ENCODE measurements around the gene IL18BP.

IL18BP gene

GRCh38 chr11:71997594-71997993 is 1.1 kb upstream of the IL18BP start:
- DNase-seq, result no peak

DNA sequence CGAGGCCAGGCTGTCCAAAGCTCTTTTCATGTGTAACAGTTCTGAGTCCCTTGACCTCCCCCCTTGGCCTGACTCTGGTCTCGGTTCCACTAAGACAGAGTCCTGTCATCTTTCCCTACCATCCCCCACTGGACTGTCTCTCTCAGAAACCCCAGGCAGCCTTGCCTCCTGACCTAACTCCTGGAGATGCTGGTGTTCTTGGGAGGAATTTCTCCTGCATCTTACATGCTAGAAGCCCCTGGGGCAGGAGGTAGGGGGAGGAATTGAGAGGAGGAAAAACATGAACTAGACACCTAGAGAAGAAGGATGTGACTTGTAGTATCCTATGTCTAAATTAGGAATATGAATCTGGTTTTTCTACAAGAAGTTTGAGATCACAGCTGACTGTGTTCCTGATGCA is 648 bp upstream of the IL18BP start:
- no peak for DNase-seq

DNA sequence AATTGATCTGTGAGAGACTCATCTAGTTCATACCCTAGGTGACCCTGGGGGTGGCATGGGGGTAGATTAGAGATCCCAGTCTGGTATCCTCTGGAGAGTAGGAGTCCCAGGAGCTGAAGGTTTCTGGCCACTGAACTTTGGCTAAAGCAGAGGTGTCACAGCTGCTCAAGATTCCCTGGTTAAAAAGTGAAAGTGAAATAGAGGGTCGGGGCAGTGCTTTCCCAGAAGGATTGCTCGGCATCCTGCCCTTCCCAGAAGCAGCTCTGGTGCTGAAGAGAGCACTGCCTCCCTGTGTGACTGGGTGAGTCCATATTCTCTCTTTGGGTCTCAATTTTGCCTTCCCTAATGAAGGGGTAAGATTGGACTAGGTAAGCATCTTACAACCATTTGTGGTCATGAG is 653 bp downstream of the IL18BP start:
- no peak for DNase-seq

DNA sequence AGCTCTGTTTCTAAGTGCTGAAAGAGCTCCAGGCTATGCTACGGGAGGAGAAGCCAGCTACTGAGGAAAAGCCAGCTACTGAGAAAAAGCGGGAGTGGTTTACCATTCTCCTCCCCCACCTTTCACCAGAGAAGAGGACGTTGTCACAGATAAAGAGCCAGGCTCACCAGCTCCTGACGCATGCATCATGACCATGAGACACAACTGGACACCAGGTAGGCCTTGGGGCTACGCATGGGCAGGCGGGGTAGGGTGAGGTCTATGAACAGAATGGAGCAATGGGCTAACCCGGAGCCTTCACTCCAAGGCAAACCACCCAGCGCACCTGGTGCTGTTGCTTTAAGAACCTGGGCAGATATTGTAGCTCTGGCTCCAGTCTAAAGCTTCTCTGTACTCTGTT is 1.1 kb downstream of the IL18BP start:
- no peak for DNase-seq

- DNase-seq, result no peak
Observed at GRCh38 chr11:72000202-72000867, 1.6 kb downstream of the IL18BP start.

DNA sequence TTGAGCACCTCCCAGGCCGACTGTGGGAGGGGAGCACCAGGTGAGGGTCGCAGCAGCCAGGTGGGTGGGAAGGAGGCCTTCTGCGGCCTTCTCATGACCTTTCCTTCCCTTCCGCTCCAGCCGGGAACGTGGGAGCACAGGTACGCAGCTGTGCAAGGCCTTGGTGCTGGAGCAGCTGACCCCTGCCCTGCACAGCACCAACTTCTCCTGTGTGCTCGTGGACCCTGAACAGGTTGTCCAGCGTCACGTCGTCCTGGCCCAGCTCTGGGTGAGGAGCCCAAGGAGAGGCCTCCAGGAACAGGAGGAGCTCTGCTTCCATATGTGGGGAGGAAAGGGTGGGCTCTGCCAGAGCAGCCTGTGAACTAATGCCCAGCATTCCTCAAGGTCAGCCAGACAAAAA is 2.6 kb downstream of the IL18BP start:
- no peak for DNase-seq

GRCh38 chr11:72001834-72002591 is 3.3 kb downstream of the IL18BP start:
- DNase-seq, result no peak

DNA sequence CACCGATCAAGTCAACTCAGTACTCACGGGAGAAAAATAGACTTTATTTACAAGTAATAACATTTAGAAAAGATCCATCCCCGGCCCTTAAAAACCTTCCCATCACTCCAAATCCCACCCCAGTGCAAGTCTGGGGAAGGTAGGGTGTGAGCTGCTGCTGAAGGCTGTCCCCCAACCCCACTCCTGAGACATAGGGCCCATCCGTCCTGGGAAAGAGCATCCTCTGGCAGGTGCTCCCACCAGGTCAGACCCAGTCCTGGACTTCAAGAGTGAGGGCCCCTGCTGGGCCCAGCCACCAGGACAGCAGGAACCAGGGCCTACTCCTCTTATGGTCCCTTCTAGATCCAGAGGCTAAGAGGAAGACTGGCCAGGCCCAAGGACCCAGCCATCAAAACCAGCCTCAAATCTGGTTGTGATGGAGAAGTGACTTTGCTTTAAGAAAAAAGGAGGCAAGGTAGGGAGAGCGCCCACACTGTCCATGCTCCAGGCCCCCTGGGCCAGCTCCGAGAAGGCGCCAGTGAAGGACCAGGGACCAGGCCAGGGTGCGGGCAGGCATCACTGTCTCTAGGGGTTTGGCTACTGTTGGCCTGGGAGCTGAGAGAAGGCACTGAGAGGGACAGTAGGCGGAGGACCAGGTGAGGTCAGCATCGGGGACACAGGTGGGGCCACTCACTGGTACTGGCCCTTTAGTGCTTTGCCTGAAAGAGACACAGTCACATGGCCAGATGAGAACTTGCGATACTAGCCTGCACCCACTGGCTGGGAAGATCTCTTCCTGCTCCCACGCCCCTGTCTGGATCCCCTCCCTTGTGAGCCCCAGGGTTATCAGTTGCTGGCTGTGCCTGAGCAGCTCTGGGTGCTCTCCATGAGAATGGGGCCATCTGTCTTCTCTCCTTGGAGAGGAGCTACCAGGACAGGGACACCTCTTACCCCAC is 4.4 kb downstream of the IL18BP start:
- no peak for DNase-seq

- no peak for DNase-seq
Observed at GRCh38 chr11:72003776-72004171, 5.1 kb downstream of the IL18BP start.

GRCh38 chr11:72004515-72005346 is 6.0 kb downstream of the IL18BP start:
- DNase-seq, result no peak

DNA sequence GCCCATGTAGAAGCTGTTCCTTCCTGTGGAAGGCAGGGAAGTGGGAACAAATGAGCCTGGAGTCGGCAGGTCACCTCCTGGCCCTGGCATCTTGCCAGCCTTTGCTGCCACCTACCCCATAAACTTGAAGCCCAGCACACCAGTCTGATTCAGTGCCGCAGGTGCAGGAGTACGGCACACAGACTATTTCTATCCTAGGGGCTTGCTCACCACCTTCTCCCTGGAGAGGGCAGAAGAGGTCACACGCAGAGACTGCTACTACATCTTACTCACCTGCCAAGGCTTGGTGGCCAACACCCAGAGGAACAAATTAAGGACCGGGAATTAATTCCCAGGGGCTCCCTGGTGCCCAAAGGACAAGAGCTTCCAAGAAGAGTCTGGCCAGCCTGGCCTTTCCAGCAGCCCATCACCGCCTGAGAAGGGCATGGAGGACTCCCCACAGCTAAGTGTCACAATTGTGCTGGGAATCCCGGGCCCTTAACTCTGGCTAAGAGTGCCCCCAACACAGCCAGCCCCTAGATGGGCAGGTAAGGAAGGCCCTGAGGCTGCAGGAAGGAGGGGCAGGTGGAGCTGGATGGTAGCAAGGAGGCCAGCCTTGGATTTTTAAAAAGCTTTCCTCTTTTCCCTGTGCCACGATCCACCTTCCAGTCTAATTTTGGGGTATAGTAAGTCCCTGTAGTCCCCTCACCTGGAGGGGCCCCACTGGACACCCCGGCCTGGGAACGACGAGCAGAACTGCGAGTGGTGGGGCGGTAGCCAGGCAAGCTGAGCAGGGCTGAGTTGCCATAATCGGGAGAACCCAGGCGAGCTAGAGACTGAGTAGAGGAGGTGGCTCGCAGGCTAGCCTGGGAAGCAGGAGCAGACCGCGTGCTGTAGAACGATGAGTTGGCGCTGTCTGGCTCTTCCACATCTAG is 6.9 kb downstream of the IL18BP start:
- DNase-seq, result no peak

DNA sequence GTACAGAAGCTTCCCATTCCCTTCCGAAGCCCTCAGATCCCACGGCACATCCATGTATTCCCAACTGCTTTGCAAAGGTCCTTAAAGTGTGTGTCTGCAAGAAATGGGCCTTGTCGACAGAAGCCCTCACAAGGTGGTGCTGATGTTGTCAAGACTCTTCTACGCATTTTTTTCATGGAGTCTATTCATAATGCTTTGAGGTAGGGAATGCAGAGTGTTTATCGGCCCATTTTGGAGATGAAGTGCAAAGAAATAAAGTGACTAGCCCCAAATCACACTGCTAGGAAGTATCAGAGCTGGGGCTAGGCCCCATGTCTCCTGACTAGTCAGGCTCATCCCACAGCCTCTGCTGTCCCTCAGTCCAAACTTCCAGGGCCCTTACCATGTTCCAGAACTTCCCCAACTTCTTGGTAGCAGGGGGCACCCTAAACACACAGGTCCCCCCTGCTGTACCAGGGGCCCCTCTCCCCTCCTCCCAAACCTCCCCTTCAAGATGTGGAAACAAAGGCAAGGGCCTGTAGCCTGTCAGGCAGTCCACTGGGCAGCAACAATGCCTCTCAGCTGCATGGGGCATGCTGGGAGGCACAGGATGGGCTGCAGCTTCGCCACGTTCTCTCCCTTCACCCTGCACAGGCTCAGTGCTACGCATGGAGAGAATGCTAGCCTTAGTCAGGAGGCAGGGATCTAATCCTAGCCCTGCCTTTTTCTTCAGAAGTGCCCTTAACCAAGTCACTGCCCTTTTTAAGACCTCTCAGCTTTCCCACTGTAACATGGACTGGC is 7.8 kb downstream of the IL18BP start:
- DNase-seq, result no peak

- no peak for DNase-seq
Observed at GRCh38 chr11:72007089-72007476, 8.4 kb downstream of the IL18BP start.

GRCh38 chr11:72007587-72007986 is 8.9 kb downstream of the IL18BP start:
- DNase-seq, result no peak

DNA sequence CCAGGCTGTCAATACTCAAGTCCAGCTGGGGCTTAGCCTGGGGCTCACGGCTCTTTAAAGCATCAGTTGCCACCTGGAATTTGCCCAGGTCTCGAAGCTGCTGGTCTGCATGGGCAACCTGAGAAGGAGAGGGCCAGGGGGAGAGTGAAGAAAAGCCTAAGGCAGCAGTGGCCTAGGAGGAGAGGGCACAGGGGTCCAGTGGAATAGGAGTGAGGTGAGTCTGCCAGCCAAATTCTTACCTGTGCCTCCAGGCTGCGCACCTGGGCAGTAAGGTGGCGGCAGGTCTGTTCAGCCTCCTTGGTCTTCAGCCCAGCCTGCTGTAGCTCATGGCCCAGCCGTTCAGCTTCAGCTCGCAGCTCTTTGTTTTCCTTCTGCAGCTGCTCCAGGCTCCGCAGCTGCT is 10.0 kb downstream of the IL18BP start:
- DNase-seq, result no peak

DNA sequence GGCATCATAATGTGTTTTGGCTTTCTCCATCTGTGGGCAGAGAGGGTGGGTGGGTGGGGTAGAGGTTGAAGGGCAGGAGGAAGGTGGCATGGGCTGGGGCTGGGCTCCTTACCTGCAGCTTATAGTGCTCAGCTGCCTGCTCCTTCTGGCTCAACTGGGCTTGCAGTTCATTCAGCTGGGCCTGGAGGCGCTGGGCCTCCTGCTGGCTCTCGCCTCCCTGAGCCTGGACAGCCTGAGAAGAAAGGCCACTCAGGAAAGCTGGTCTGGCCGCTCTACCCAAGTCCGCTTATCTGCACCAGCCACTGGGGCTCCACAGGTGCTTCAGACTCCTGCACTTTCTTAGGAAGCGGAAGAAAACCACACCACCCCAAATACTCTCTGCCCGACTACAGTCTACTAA is 10.4 kb downstream of the IL18BP start:
- DNase-seq, result no peak

DNA sequence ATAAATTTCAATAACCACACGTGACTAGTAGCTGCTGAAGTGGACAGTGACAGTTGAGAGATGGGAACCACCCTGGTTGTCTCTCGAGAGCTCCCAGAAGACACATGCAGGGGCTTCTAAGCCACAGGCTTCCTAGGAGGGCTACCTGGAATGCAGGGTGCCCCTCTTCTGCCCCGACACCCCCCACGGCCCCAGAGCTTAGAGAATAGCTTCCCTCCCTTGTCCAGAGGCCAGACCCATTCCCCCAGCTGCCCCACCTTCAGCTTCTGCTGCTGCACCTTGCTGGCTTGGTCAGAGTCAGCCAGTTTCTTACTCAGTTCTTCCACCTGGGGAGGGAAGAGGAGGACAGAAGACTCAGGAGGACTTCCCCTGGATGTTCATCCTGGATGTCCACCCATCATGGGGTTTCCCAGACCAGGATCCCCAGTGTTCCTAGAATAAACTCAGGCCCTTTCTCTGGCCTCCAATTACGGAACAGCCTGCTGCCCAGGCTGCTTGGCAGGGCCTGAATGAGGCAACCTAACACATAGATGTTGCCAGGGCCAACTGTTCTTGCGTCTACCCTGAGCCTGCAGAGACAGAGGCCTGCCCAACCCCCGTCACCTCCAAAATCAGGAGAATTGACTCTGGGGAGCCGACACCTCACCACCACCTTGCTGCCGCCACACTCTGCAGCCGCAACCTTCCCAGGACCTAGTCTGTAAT is 12.0 kb downstream of the IL18BP start:
- no peak for DNase-seq

DNA sequence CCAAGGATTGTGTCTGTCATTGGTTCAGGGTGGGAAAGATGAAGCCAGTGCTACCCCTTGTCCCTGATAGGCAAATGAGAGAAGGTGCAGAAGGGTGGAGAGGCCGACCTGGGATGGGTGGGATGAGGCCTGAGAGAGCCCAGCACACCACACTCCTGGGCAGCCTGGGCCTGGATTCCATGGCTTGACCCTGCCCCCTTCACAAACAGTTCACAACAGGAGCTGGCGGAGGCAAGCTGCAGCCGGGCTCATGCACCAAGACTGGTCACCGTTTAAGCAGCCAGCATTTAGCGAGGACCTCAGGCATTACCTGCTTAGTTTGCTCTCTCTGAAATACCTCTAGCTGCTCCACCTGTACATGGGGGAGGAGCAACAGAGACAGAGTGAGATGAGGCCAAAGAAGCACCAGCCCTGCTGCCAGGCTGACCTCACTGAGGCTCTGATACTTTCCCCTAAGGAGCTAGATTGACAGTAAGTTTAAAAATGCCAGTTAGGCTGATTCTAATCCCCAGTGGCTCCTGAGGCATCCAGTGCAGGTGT is 13.5 kb downstream of the IL18BP start:
- DNase-seq, result no peak

GRCh38 chr11:72012897-72013721 is 14.4 kb downstream of the IL18BP start:
- no peak for DNase-seq
